ENCODE results near the gene COPRS.

The COPRS gene

GRCh38 chr17:31806921-31807320 lies 52.1 kb downstream of the COPRS start:
- no peak for DNase-seq

- peak; percentile 73 for DNase-seq
These were observed 55.4 kb downstream of the COPRS start for GRCh38 chr17:31803494-31804213.

- DNase-seq: no peak
These were observed 56.5 kb downstream of the COPRS start for GRCh38 chr17:31802502-31802901.

Data from NCI-H146 (cell line).